ACC112 (cell line): ENCODE results near the gene FAHD1.
"Not testable (repeated sequence)": the region's sequence is repeated elsewhere in the genome, so short reads cannot be mapped to it uniquely, and the experiment has no call there.

Experiments
- H2AFZ ChIP-seq: fragments of 200-600 bp; sonication (generic); one replicate; pipeline ENCODE4 v1.6.0; 2017; ENCODE audit warnings: antibody characterized with exemption, low read length; ENCODE audit not compliant: unreplicated experiment
- H3K27ac ChIP-seq: fragments of 200-600 bp; sonication (generic); 2 replicates; pipeline ENCODE4 v1.5.1; 2014; ENCODE audit warnings: low read depth, mild to moderate bottlenecking, antibody characterized with exemption, low read length, moderate library complexity
- H3K27me3 ChIP-seq: fragments of 200-600 bp; sonication (generic); 2 replicates; pipeline ENCODE4 v1.6.1; 2014; ENCODE audit warnings: mild to moderate bottlenecking, antibody characterized with exemption, low read length, moderate library complexity, mixed read lengths; ENCODE audit not compliant: insufficient read depth
- H3K36me3 ChIP-seq: fragments of 200-600 bp; sonication (generic); 2 replicates; pipeline ENCODE4 v1.6.1; 2016; ENCODE audit warnings: mild to moderate bottlenecking, antibody characterized with exemption, low read length, moderate library complexity, mixed read lengths; ENCODE audit not compliant: insufficient read depth
- H3K4me1 ChIP-seq: fragments of 200-600 bp; sonication (generic); one replicate; pipeline ENCODE4 v1.6.1; 2016; ENCODE audit warnings: low read length, mixed read lengths; ENCODE audit not compliant: insufficient read depth, unreplicated experiment, control insufficient read depth
- H3K4me3 ChIP-seq: fragments of 200-600 bp; sonication (generic); 2 replicates; pipeline ENCODE4 v1.5.1; 2014; ENCODE audit warnings: mild to moderate bottlenecking, low read depth, low read length
- H3K79me2 ChIP-seq: fragments of 200-600 bp; sonication (generic); one replicate; pipeline ENCODE4 v1.6.0; 2016; ENCODE audit warnings: low read length; ENCODE audit not compliant: control insufficient read depth, unreplicated experiment, insufficient read depth

FAHD1 gene

GRCh38 chr16:1790611-1791255 lies 36.3 kb upstream of the FAHD1 start:
- Histone ChIP-seq H3K79me2 (peaks cover 17% of the 10 kb centered on the region), H3K4me3 (no peak overlapping the region), H3K36me3 (no peaks in the 10 kb centered on the region), H3K27me3 (no peaks in the 10 kb centered on the region), H2AFZ (no peak overlapping the region), H3K4me1 (no peaks in the 10 kb centered on the region), H3K27ac (no peak overlapping the region)

GRCh38 chr16:1791256-1791942 lies 35.6 kb upstream of the FAHD1 start:
- Histone ChIP-seq H3K27ac (no peak overlapping the region), H3K4me3 (no peak overlapping the region), H3K79me2 (peaks cover 11% of the 10 kb centered on the region), H3K36me3 (no peaks in the 10 kb centered on the region), H3K27me3 (no peaks in the 10 kb centered on the region), H2AFZ (no peak overlapping the region), H3K4me1 (no peaks in the 10 kb centered on the region)

DNA sequence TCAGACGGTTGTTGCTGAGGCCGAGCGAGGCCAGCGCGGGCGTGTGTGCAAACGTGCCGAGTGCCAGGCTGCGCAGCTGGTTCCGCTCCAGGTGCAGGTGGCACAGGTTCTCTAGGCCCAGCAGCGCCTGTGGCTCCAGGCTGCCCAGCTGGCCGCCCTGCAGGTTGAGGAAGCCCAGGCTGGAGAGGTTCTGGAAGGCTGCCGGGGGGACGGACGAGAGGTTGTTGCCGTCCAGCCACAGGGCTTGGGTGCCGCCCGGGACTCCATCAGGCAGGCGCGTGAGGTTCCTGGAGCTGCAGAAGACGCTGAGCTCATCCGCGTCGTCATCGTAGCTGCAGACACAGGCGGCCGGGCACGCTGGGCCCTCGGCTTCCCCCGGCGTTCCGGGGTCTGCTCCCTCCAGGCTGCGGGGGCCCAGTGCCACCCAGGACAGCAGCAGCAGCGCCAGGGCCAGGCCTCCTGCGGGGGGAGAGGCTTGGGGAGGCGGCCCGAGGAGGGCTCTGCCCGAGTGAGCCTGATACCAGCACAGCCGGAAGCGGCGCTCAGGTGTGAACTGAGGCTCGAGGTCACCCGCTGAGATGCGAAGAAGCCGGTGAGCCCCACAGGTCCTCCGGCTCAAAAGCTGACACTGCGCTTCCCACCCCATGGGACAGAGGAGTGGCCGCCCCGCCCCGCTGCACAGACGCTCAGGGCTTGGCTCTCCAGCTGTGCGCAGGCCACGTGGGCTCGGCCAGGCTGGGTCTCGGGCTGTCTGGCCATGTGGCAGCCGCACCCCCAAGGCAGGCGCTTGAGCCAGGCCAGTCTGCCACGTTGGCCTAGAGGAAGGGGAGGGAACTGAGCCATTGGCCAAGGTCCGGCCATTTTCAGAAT lies 34.8 kb upstream of the FAHD1 start:
- H3K27me3 ChIP-seq: no peaks in the 10 kb centered on the region
- no peak overlapping the region for H3K27ac ChIP-seq
- peaks cover 4% of the 10 kb centered on the region for H3K79me2 ChIP-seq
- H2AFZ ChIP-seq: no peak overlapping the region
- no peak overlapping the region for H3K4me3 ChIP-seq
- H3K4me1 ChIP-seq: no peaks in the 10 kb centered on the region
- H3K36me3 ChIP-seq: no peaks in the 10 kb centered on the region

GRCh38 chr16:1792836-1793577 lies 34.0 kb upstream of the FAHD1 start:
- H3K4me3 ChIP-seq: no peak overlapping the region
- H2AFZ ChIP-seq: no peak overlapping the region
- H3K4me1 ChIP-seq: no peaks in the 10 kb centered on the region
- H3K27me3 ChIP-seq: no peaks in the 10 kb centered on the region
- no peak overlapping the region for H3K27ac ChIP-seq
- no peaks in the 10 kb centered on the region for H3K36me3 ChIP-seq
- H3K79me2 ChIP-seq: peaks cover 2% of the 10 kb centered on the region

DNA sequence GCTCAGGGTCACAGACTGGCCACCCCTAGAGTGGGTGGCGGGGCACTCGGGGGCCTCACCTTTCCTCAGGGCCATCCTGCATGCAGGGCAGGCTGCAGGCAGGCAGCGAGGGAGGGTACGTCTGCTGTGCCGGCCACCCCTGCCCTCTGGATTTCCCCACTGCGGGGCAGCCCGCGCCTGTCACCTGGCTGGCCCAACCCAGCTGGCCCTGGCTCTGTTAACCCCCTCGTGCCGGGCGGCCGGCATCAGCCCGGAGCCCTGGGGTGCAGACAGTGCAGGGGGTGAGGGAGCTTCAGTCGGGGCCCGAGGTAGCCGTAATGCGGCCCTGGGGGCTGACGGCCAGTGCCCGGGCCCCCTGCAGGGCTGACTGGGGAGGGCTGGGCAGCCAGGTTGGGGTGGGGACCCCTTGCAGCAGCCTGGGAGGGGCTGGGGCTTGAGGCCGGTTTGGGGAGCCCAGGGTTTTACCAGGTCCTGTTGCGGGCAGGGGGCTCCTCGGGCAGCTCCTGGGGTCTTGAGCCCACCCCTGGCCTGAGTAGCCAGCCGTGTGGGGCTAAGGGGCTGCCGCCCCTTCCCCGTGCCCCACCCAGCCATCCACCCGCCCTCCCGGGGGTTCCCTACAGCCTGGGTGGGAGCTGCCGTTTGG lies 33.3 kb upstream of the FAHD1 start, which contains the start of gene IGFALS:
IGFALS (minus strand) TSS at position 128 of the 643 bp plus-strand sequence; CDS start at position 75, 53 bp downstream.
- no peaks in the 10 kb centered on the region for H3K27me3 ChIP-seq
- no peak within 1 kb of the TSS for H3K4me3 ChIP-seq
- H2AFZ ChIP-seq: no peak within 1 kb of the TSS
- H3K79me2 ChIP-seq: peaks cover 2% of the 10 kb centered on the region
- no peaks in the 10 kb centered on the region for H3K36me3 ChIP-seq
- no peak within 1 kb of the TSS for H3K27ac ChIP-seq
- no peaks in the 10 kb centered on the region for H3K4me1 ChIP-seq

DNA sequence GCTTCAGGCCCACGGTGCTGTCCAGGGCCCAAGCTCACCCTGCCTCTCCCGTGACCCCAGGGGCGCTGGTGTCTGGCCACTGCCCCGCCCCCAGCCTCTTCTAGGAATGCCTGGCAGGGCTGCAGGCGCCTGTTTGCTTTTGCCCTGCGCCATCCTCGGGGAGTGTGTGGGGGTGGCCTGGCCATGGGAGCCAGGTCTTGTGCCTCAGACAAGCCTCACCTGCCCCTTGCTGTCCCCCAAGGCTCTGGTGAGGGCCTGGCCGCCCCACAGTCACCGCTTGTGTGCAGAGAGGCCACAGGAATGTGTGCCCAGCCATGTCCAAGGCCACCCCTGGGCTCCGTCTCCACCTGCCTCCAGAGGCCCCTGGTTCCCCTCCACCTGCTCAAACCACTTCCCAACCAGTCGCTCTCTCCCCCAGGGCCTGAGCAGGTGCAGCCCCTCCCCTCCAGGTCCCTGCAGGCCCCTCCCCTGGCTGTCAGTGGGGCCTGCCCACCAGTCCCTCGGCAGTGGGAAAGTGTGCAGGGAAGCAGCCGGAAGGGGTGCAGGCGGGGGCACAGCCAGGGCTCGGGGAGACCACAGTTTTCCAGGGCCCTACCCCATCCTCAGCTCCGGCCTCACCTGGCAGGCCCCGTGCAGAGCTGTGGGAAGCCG lies 32.7 kb upstream of the FAHD1 start:
- Histone ChIP-seq H3K79me2 (peaks cover 1% of the 10 kb centered on the region), H3K27me3 (no peaks in the 10 kb centered on the region), H3K4me1 (no peaks in the 10 kb centered on the region), H3K36me3 (no peaks in the 10 kb centered on the region), H3K27ac (no peak overlapping the region), H2AFZ (no peak overlapping the region), H3K4me3 (no peak overlapping the region)

GRCh38 chr16:1794908-1795666 lies 31.9 kb upstream of the FAHD1 start:
- Histone ChIP-seq H3K4me1 (no peaks in the 10 kb centered on the region), H3K27ac (no peak overlapping the region), H3K79me2 (no peaks in the 10 kb centered on the region), H3K27me3 (no peaks in the 10 kb centered on the region), H3K36me3 (no peaks in the 10 kb centered on the region), H3K4me3 (no peak overlapping the region), H2AFZ (no peak overlapping the region)

DNA sequence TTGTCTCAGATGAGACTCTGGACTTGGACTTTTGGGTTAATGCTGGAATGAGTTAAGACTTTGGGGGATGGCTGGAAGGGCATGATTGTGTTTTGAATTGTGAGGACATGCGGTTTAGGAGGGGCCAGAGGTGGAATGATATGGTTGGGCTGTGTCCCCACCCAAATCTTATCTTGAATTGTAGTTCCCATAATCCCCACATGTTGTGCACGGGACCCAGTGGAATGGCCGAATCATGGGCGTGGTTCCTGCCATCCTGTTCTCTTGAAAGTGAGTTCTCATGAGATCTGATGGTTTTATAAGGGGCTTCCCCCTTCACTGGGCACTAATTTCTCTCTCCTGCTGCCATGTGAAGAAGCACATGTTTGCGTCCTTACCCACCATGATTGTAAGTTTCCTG lies 27.7 kb upstream of the FAHD1 start:
- not testable (repeated sequence) for H3K27ac ChIP-seq, H3K4me1 ChIP-seq, H3K27me3 ChIP-seq, H3K79me2 ChIP-seq, H3K36me3 ChIP-seq, H3K4me3 ChIP-seq, H2AFZ ChIP-seq

- no peaks in the 10 kb centered on the region for H3K79me2 ChIP-seq
- H3K27ac ChIP-seq: no peak overlapping the region
- H3K27me3 ChIP-seq: no peaks in the 10 kb centered on the region
- no peaks in the 10 kb centered on the region for H3K4me1 ChIP-seq
- no peak overlapping the region for H3K4me3 ChIP-seq
- no peak overlapping the region for H2AFZ ChIP-seq
- H3K36me3 ChIP-seq: no peaks in the 10 kb centered on the region
Measured at GRCh38 chr16:1800701-1801100, 26.3 kb upstream of the FAHD1 start.
